Measurements from ENCODE around the gene HDAC1. TPM values are rescaled to one million over a fixed set of nuclear protein-coding genes. Genes with fewer than 3 reads are reported as not detected.

The HDAC1 gene
- total and polyA plus RNA-seq, 2 of the 13 experiments (the other 11 are each of a cell fraction or from before 2014, with no cell fraction given): 93.5 to 189 TPM

GRCh38 chr1:32373996-32374592, 82.2 kb downstream of the HDAC1 start (continued):
- no peak for TF ChIP-seq ZBTB14 (CRISPR knock-in tag; IDR thresholded peaks at IDR 0.05)

- FAIRE-seq (no peak), DNase-seq (ENCODE audit: low spot score) (no peak), ATAC-seq (no peak)
- no peak for TF ChIP-seq MTF2 (CRISPR knock-in tag; IDR thresholded peaks at IDR 0.05; ENCODE audit: borderline replicate concordance)
- TF ChIP-seq CREBL2 (CRISPR knock-in tag; IDR thresholded peaks at IDR 0.05; ENCODE audit: borderline replicate concordance): no peak
- TF ChIP-seq HMGXB4 (CRISPR knock-in tag; IDR thresholded peaks at IDR 0.05; ENCODE audit: borderline replicate concordance in 1 of 2, low read depth in 1 of 2): no peak
- TF ChIP-seq TCF7 (IDR thresholded peaks at IDR 0.05; ENCODE audit: low read depth): no peak
- no peak for TF ChIP-seq ZNF138 (CRISPR knock-in tag; IDR thresholded peaks at IDR 0.05; ENCODE audit: low read depth)
- no peak for TF ChIP-seq GABPB1 (CRISPR knock-in tag; IDR thresholded peaks at IDR 0.05)
- no peak for TF ChIP-seq JDP2 (CRISPR knock-in tag; IDR thresholded peaks at IDR 0.05; ENCODE audit: borderline replicate concordance)
- no peak for TF ChIP-seq PHF20 (CRISPR knock-in tag; IDR thresholded peaks at IDR 0.05)
- TF ChIP-seq ZNF792 (CRISPR knock-in tag; IDR thresholded peaks at IDR 0.05): no peak
- TF ChIP-seq MLX (CRISPR knock-in tag; IDR thresholded peaks at IDR 0.05): no peak
- no peak for TF ChIP-seq TRAFD1 (CRISPR knock-in tag; IDR thresholded peaks at IDR 0.05; ENCODE audit: borderline replicate concordance)
- no peak for TF ChIP-seq ZNF777 (CRISPR knock-in tag; IDR thresholded peaks at IDR 0.05)
- TF ChIP-seq ZNF567 (CRISPR knock-in tag; IDR thresholded peaks at IDR 0.05; ENCODE audit: borderline replicate concordance): no peak
- no peak for TF ChIP-seq MIXL1 (CRISPR knock-in tag; IDR thresholded peaks at IDR 0.05)
- TF ChIP-seq CC2D1A (CRISPR knock-in tag; IDR thresholded peaks at IDR 0.05): no peak
- no peak for TF ChIP-seq YEATS2 (CRISPR knock-in tag; IDR thresholded peaks at IDR 0.05; ENCODE audit: borderline replicate concordance)
- no peak for TF ChIP-seq CCDC6 (CRISPR knock-in tag; IDR thresholded peaks at IDR 0.05)
- TF ChIP-seq TAF15 (IDR thresholded peaks at IDR 0.05; ENCODE audit: low read depth, low read length, poor library complexity, severe bottlenecking): no peak
- POLR2A ChIA-PET: interaction anchor here (0.6 to 1.5 kb wide), 2 partner anchors 25 to 83 kb away, joined by 3 to 5 read pairs; no protein-coding TSS in a partner anchor
- no peaks in the 10 kb centered on the region for H3K9me3 ChIP-seq (ENCODE audit: low read length)
- no peak overlapping the region for H3K4me3 ChIP-seq (replicated peaks in 1 of 3; ENCODE audit: insufficient read depth in 1 of 3, low read depth in 2 of 3, low read length in 3 of 3)
- WGBS (ENCODE audit: low lambda C conversion rate): 95% methylated on average over 8 of the region's 11 CpGs
- no peaks in the 10 kb centered on the region for H3K79me2 ChIP-seq (ENCODE audit: insufficient read depth, low read length)
- in situ Hi-C loops (cut with HindIII; ENCODE audit: extremely low pct_ligation_motif_present, low pct_unique_long_range_greater_than_20kb) (no loop called here), intact Hi-C loops (cut with micrococcal nuclease; ENCODE audit: unreplicated experiment) (no loop called here)
- H2AFZ ChIP-seq (ENCODE audit: low read length): no peak overlapping the region
- H3K27ac ChIP-seq (ENCODE audit: extremely low read length, insufficient read depth, low read length): no peak overlapping the region
- H4K20me1 ChIP-seq (ENCODE audit: insufficient read depth, low read length): no peaks in the 10 kb centered on the region
- no TSS peak for BruUV-seq (replicated peaks)
- no peaks in the 10 kb centered on the region for H3K27me3 ChIP-seq (ENCODE audit: control insufficient read depth in 1 of 2, insufficient read depth in 2 of 2, low read length in 2 of 2)
- no peaks in the 10 kb centered on the region for H3K4me1 ChIP-seq (ENCODE audit: insufficient read depth, low read length)
- H3K36me3 ChIP-seq (replicated peaks in 1 of 2; ENCODE audit: control insufficient read depth in 1 of 2, insufficient read depth in 2 of 2, low read length in 2 of 2): peaks cover 49 to 92% of the 10 kb centered on the region in 2 experiments
- CTCF ChIA-PET (ENCODE audit: low intra/inter-chr PET ratio, low total read pairs): no interaction called here
- H3K4me2 ChIP-seq (ENCODE audit: low read depth, low read length): no peak overlapping the region
- H3K9ac ChIP-seq (ENCODE audit: insufficient read depth, low read depth, low read length): no peak overlapping the region
Observed at GRCh38 chr1:32376199-32376598, 84.3 kb downstream of the HDAC1 start.

All from HepG2 (cell line).